NK-92 treated with Interleukin-12 subunit alpha and Interleukin-12 subunit beta, amount 100 ng/mL, for 24 hours (cell line): ENCODE results near the gene GRIN2A.

Experiments
- DNase-seq: peaks from one replicate; lab custom pipeline; 2025; lab: John Stamatoyannopoulos, UW

GRIN2A gene

DNA sequence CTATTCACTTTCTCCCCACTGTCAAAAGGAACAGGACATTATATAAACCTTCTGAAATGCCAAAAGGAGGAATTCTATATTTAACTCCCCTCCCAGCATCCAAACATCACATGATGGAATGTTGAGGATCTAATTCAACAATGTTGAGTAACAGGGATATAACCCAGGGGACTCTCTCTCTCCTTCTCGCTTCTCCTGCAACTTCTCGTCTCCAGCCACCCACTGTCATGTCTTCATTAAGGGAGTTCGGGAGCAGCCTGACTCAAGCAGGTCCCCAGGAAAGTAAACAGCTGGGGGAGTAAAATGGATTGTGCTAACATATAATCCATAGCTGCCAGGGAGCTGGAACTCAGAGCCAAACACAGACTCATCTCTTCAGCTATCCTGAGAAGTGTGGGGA is 51.7 kb downstream of the GRIN2A start:
- no peak for DNase-seq

DNA sequence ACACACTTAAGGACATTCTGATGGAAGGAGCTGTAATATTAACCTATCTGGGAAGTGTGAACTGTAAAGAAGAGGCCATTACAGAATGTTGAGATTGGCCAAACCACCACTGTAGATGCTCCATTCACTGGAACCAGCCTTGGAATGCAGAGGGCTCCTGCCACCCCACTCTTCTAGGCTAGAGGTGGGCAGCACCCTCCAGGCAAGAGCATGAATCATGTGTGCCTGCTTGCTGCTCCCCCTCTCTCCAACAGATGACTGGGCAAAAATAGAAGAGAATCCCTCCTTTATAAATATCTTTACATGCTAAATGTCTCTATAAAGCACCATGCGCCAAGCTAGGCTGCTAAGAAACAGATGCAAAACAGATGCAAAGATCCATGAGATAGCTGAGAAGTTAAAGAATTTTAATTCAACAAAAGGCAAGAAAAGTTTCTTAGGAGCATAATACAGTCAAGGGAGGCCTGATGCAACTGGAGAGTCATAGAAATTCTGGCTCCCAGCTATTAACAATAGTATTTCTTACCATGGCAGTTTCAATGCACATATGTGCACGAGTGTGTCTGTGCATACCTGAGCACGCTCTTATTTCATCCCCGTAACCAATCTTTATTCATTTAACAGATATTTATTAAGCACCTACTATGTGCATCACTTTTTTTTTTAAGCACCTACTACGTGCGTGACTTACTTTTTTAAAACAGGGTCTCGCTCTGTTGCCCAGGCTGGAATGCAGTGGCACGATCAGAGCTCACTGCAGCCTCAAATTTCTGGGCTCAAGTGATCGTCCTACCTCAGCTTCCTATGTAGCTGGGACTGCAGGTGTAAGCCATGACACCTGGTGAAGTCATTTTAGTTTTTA is 53.6 kb downstream of the GRIN2A start:
- no peak for DNase-seq

- no peak for DNase-seq
These were observed 55.5 kb downstream of the GRIN2A start for GRCh38 chr16:10126686-10127085.

- DNase-seq: no peak
These were observed 59.1 kb downstream of the GRIN2A start for GRCh38 chr16:10123141-10123540.

DNA sequence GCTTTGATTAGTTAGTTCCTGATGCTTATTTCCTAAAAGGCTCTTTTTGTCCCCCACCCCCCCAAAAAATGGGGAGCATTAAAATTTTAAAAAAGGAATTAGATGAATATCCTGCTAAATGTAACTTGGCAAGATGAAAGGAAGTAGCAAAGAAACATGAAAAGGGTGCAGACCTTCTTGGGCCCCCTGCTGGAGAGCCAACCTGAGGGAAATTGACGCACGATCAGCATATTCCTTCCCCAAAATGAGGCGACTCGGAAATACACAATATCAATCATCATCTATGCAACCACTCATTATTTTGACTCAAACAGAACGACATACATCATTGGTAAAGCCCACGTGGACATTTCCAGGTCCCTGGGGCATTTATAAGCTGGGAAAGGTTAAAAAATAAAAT is 59.7 kb downstream of the GRIN2A start:
- DNase-seq: no peak

DNA sequence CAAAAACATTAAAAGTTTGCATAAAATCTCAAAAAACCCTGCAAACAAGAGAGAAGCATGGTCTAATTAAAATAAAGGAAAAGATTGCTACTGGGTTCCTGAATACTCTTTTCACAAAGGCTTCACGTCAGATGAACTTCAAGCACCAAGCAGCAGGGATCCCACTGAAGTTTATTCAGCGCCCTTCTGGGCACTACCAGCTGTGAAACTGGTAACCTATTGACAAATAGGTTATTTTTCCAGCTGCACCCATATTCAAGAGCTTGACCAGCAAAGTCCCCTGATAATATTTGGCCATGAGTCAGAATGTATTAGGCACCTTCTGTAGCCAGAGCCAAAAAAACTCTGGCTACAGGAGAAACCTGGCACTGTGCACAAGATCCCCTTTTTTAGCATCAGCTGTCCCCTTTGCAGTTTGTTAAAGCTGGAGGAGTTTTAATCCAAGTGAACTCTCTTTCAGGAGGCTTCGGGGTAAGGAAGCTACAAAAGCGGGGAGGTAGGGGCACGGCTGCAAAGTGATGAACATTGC is 60.3 kb downstream of the GRIN2A start:
- no peak for DNase-seq

GRCh38 chr16:10121491-10121890 is 60.7 kb downstream of the GRIN2A start:
- no peak for DNase-seq

GRCh38 chr16:10120953-10121352 is 61.3 kb downstream of the GRIN2A start:
- no peak for DNase-seq

GRCh38 chr16:10114409-10114808 is 67.8 kb downstream of the GRIN2A start:
- DNase-seq: no peak

DNA sequence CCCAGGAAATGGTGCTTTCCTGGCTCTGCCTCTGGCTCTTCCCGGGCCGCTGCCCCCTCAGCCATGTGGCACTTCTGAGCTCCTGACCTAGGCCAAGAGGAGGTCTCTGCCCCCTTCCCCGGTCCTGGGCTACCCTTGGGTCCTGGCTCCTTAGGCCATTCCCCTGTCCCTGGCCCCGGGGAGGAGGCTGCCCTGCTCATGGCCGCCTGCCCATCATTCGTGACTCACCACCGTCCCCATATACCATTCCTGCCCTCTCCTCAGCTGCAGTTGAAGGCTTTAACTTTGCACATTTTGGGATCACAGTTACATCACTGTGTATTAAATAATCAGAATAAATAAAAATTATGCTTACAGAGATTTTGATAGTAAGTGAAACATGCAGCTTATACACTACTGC is 69.0 kb downstream of the GRIN2A start:
- no peak for DNase-seq

DNA sequence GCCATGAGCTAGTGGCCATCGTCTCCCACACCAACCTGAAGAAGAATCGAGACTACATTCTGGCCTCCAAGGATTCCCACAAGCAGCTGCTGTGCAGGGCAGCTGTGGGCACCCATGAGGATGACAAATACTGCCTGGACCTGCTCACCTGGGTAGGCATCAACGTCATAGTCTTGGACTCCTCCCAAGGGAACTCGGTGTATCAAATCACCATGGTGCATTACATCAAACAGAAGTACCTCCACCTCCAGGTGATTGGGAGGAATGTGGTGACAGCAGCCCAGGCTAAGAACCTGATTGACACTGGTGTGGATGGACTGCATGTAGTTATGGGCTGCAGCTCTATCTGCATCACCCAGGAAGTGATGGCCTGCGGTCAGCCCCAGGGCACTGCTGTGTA is 70.2 kb downstream of the GRIN2A start:
- DNase-seq: no peak

- DNase-seq: no peak
These were observed 71.0 kb downstream of the GRIN2A start for GRCh38 chr16:10111156-10111761.

- DNase-seq: no peak
These were observed 71.7 kb downstream of the GRIN2A start for GRCh38 chr16:10110552-10110951.

DNA sequence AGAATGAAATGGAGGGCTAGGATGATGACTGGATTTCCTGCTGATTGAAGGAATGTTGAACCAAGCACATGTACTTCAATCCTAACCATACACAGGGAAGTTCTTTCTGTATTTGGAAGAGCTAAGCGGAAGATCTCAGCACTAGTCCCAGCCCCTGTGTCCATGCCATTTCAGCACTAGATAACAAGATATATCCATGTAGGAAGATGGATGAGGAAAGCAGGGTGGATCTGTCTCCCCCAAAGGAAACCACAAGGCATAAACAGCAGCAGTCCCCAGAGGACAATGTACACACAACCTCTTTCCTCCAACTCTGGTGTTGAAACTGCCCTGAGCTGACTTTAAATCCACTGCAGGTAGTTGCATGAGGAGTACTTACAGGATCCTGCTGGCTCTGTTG is 75.1 kb downstream of the GRIN2A start:
- no peak for DNase-seq

DNA sequence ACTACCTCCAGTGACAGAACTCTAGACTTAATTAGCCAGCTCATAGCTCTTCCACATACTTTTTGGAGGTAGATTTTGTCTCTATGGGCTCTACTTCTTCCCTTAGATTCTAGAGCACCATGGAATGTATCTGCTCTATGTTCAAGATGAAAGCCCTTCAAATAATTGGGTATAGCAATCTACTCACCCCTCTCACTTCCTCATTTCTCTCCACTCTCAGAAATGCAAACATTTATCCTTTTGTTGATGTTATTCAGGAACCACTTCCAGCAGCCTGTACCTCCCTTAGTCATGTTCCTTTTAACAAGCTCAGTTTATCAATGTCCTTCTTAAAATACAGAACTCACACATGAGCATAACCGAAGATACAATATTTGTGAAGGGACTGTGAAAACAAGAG is 78.5 kb downstream of the GRIN2A start:
- DNase-seq: no peak

DNA sequence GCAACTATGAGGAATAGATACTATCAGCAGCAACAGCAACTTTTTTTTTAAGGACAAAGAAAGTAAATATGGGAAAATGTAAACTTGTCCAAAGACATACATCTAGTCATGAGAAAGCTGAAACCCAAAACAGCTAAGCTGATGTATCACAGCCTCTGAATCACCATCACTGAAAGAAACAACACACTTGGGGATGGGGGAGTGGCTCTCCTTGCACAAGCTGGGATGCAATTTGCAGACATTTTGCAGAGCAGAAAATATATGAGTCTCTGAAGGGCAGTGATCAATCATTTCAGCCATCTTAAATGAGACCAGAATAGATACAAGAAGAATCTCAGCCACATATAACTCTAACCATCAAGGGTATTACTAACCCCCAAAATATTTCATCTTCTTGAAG is 79.1 kb downstream of the GRIN2A start:
- DNase-seq: no peak

GRCh38 chr16:10100829-10101228 is 81.4 kb downstream of the GRIN2A start:
- DNase-seq: no peak

DNA sequence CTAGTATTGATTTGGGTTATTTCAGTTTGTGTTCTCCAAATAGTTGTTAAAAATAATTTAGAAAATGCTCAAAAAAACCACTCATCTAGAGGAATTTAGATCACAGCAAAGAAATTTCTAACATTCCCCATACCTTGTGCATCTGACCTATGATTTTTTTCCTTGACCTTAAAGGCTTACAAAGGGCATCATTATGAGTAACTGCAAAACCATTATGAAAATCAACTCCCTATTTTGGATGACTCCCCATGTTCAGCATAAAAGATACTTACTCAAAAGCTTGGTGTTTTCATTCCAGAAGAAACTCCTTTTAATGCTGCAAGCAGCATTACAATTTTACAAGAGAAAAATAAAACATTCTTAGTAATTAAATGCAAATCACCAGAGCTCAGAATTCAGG is 83.2 kb downstream of the GRIN2A start:
- no peak for DNase-seq

- no peak for DNase-seq
These were observed 85.0 kb downstream of the GRIN2A start for GRCh38 chr16:10097271-10097670.

- DNase-seq: no peak
These were observed 88.7 kb downstream of the GRIN2A start for GRCh38 chr16:10093576-10093975.

DNA sequence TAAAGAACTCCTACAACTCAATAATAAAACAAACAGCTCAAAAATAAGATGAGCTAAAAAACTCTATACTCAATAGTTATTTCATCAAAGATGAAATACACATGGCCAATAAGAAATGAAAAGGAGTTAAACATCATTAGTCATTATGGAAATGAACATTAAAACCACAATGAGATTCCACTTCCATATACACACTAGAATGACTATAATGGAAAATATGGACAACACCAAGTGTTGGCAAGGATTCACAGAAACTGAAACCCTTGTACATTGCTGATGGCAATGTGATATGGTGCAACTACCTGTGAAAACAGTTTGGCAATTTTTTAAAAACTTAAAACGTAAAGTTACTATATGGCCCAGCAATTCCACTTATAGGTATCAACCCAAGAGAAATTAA is 91.4 kb downstream of the GRIN2A start:
- DNase-seq: no peak

- DNase-seq: no peak
These were observed 93.8 kb downstream of the GRIN2A start for GRCh38 chr16:10088380-10088793.

DNA sequence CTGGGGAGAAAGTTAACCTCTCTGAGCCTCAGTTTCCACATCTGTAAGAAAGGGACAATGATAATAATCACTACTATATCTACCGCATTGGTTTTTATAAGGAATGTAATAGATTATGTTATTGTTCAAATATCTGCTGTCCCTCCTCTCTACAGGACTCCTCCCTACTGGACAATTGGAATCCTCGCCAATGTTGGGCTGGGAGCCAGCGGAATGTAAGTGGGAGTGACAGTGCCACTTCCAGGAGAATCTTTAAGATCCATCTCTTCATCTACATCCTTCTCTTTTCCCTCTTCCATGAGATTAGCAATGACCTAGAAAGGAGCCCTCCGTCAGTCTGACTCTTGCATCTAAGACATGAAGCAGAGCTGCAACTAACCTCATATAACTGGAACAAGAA is 95.1 kb downstream of the GRIN2A start:
- DNase-seq: no peak

DNA sequence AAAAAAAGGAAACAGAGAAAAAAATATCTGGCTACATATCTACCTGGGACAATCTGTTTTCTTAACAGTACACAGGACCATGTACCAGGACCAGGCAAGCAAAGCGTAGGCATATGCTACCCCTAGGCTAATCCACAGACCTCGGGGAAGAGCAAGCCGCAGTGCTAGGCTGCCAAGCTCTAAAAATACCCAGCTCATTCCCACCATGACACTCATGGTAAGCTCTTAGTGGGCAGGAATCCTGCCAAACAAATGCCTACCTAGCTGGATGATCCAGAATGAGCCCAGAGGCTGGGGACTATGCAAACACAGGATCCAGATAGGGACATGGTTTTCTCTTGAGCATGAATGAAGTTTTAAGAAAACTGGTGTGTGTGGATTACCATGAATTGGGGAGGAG is 95.6 kb downstream of the GRIN2A start:
- DNase-seq: no peak
